Calu3 (cell line): Measurements from ENCODE around the gene NEUROD2. TPM values are rescaled to one million over a fixed set of nuclear protein-coding genes. Genes with fewer than 3 reads are reported as not detected.

Experiments
- BruUV-seq: library from RNA; stranded (reverse); fragments of 400-500 nt; replicated peaks from 2 replicates; lab custom pipeline; 2021; lab: Mats Ljungman, UMichigan
- CTCF ChIA-PET: fragments of 300-600 bp; sonication (Branson Sonifier 250); formaldehyde crosslinking; loops from one replicate; lab custom pipeline; 2022; ENCODE audit warnings: antibody characterized with exemption; lab: Charles Lee
- DNase-seq: peaks from one replicate; pipeline ENCODE4 v3.0.0; 2022
- H3K27ac Mint-ChIP-seq: one replicate; pipeline ENCODE4 v1.8.0; 2022; ENCODE audit warnings: mixed read lengths; ENCODE audit not compliant: unreplicated experiment
- H3K27me3 Mint-ChIP-seq: one replicate; pipeline ENCODE4 v1.8.0; 2022; ENCODE audit warnings: mixed read lengths; ENCODE audit not compliant: unreplicated experiment
- H3K36me3 Mint-ChIP-seq: one replicate; pipeline ENCODE4 v1.8.0; 2022; ENCODE audit warnings: mild to moderate bottlenecking, moderate library complexity, mixed read lengths; ENCODE audit not compliant: insufficient read depth, unreplicated experiment
- H3K4me1 Mint-ChIP-seq: one replicate; pipeline ENCODE4 v1.8.0; 2022; ENCODE audit warnings: mild to moderate bottlenecking, low read depth, mixed read lengths; ENCODE audit not compliant: unreplicated experiment
- H3K4me3 Mint-ChIP-seq: one replicate; pipeline ENCODE4 v1.8.0; 2022; ENCODE audit warnings: mild to moderate bottlenecking, low read depth, moderate library complexity, mixed read lengths; ENCODE audit not compliant: unreplicated experiment
- H3K9me3 Mint-ChIP-seq: one replicate; pipeline ENCODE4 v1.8.0; 2022; ENCODE audit warnings: low read depth, mixed read lengths; ENCODE audit not compliant: unreplicated experiment
- intact Hi-C: fragments of 100-400 bp; cut with micrococcal nuclease; formaldehyde crosslinking; loops from one replicate; pipeline ENCODE4 v1.10.0; 2022; ENCODE audit not compliant: unreplicated experiment
- total RNA-seq: library from RNA; stranded (reverse); gene quantifications from 2 replicates; pipeline ENCODE4 v1.2.3, GENCODE V29; 2022
- TF ChIP-seq, protein P1 (sequence below): fragments of 200-600 bp; IDR thresholded peaks from one replicate; pipeline ENCODE4 v1.8.0; 2022; ENCODE audit warnings: antibody characterized with exemption; ENCODE audit not compliant: unreplicated experiment

NEUROD2 gene
- total RNA-seq, 1 experiment from 2014 or later, result not detected

GRCh38 chr17:39618956-39619785, 11.5 kb upstream of the NEUROD2 start:
- H3K4me3 Mint-ChIP-seq, result peak overlapping the region; percentile 76
- peaks cover 53% of the 10 kb centered on the region for H3K4me1 Mint-ChIP-seq
- H3K27ac Mint-ChIP-seq, result peak overlapping the region; percentile 75
- TF ChIP-seq, protein P1, sequence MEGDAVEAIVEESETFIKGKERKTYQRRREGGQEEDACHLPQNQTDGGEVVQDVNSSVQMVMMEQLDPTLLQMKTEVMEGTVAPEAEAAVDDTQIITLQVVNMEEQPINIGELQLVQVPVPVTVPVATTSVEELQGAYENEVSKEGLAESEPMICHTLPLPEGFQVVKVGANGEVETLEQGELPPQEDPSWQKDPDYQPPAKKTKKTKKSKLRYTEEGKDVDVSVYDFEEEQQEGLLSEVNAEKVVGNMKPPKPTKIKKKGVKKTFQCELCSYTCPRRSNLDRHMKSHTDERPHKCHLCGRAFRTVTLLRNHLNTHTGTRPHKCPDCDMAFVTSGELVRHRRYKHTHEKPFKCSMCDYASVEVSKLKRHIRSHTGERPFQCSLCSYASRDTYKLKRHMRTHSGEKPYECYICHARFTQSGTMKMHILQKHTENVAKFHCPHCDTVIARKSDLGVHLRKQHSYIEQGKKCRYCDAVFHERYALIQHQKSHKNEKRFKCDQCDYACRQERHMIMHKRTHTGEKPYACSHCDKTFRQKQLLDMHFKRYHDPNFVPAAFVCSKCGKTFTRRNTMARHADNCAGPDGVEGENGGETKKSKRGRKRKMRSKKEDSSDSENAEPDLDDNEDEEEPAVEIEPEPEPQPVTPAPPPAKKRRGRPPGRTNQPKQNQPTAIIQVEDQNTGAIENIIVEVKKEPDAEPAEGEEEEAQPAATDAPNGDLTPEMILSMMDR, result no peak
- peaks cover 83% of the 10 kb centered on the region for H3K27me3 Mint-ChIP-seq
- peaks cover 64% of the 10 kb centered on the region for H3K36me3 Mint-ChIP-seq
- intact Hi-C loops, result loop anchor here (1.0 to 5.0 kb wide), 6 partner anchors 53 to 478 kb away; partner anchors contain the start of gene PSMD3
- H3K9me3 Mint-ChIP-seq, result no peaks in the 10 kb centered on the region
- DNase-seq, result peak; percentile 90
- CTCF ChIA-PET, result interaction anchor here (0.5 to 161.2 kb wide), 55 partner anchors 1 to 1198 kb away, joined by 3 to 42089 read pairs (median 4); partner anchors contain the start of genes CSF3, ERBB2, GRB7 and GSDMA
- BruUV-seq, result no TSS peak

DNA sequence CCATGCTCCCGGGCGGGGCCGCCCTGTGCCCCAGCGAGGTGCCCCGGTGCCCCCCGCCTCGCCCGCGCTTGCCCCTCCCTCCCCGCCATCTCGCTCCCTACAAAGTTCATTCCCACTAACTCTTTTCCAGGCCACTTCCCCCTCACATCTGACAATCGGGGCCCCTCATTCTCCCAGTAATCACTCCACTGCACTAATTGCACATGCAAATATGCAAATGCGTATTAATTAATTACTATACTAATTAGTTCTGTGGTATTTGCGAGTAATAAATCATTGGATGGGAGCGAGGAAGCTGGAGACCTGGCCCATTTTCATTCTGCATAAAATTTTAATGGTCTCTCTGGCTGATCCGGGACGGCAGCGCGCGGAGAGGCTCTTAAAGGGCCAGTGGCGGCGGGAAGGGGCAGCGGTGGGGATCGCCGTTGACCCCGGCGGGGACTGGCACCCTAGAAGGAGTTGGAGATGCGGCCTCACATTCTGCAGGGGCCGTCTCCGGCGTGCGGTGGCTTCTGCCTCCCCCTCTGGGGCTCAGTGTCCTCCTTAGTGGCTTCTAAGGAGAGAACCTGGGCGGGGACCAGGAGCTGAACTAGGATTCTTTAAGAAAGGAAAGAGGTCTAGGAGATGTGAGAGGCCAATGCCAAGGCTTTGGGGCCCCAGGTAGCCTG, 10.7 kb upstream of the NEUROD2 start:
- Mint-ChIP-seq H3K36me3 (peaks cover 62% of the 10 kb centered on the region), H3K4me1 (peaks cover 50% of the 10 kb centered on the region), H3K4me3 (peak overlapping the region; percentile 76), H3K9me3 (no peaks in the 10 kb centered on the region), H3K27me3 (peaks cover 87% of the 10 kb centered on the region), H3K27ac (peak overlapping the region; percentile 75)
- CTCF ChIA-PET, result interaction anchor here (0.5 to 161.2 kb wide), 54 partner anchors 2 to 1199 kb away, joined by 3 to 42089 read pairs (median 4); partner anchors contain the start of genes CSF3, ERBB2, GRB7 and GSDMA
- TSS peak; percentile 74 for BruUV-seq
- intact Hi-C loops, result loop anchor here (1.0 to 5.0 kb wide), 6 partner anchors 54 to 479 kb away; partner anchors contain the start of gene PSMD3
- TF ChIP-seq, protein P1, result no peak
- peak; percentile 99 for DNase-seq

DNA sequence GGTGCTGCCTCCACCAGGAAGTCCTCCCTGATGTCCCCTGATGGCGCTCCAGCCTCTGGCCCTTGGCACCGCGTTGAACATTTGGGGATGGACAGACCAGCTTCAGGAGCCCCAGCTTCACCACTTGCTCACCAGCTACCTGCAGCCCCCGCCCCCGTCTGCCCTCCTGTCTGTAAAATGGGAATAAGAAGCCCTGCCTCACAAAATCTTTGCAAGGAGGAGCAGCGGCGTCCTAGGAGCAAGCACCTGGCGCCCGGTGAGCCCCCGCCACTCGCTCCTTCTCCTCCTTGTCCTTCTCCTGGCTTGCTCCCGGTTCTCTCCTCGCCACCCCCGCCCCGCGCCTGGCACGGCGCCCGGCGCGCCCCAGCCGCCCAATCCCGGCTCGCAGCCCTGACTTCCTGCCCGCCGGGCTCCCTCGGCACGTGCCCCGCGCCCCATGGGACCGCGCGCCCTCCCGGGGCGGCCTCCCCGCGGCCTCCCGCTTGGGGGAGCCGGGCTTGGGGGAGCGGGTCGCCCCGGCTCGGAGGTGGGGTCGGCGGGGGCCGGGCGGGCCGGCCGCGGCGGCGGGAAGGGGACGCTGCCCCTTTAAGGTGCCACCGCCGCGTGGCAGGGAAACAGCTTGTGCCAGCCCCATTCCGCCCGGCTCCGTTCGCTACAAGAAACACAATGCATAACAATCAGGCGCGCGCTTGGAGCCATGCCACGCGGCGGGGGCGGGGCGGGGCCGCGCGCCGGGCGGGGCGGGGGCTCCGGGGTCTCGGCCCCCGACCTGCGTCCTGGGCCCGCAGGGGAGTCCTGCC, 9.9 kb upstream of the NEUROD2 start:
- CTCF ChIA-PET, result interaction anchor here (0.6 to 161.2 kb wide), 43 partner anchors 3 to 1090 kb away, joined by 3 to 42089 read pairs (median 6); partner anchors contain the start of genes CSF3, ERBB2, GRB7 and GSDMA
- H3K9me3 Mint-ChIP-seq, result no peaks in the 10 kb centered on the region
- TF ChIP-seq, protein P1, result no peak
- peaks cover 48% of the 10 kb centered on the region for H3K4me1 Mint-ChIP-seq
- H3K27ac Mint-ChIP-seq, result peak overlapping the region; percentile 75
- BruUV-seq, result no TSS peak
- peak; percentile 100 for DNase-seq
- peaks cover 95% of the 10 kb centered on the region for H3K27me3 Mint-ChIP-seq
- H3K36me3 Mint-ChIP-seq, result peaks cover 64% of the 10 kb centered on the region
- H3K4me3 Mint-ChIP-seq, result peak overlapping the region; percentile 76
- intact Hi-C loops, result loop anchor here (1.0 to 5.0 kb wide), 7 partner anchors 15 to 480 kb away; partner anchors contain the start of gene PSMD3
